ENCODE measurements around the gene RNF13. TPM values are rescaled to one million over a fixed set of nuclear protein-coding genes. Genes with fewer than 3 reads are reported as not detected.
A peak's percentile ranks its signal among the peaks of the same experiment; 100 is the strongest.
"Not testable (repeated sequence)": the region's sequence is repeated elsewhere in the genome, so short reads cannot be mapped to it uniquely, and the experiment has no call there.

Gene RNF13
- polyA plus RNA-seq, 6 donors from 2014 or later = 162 to 235 (median 220) TPM

DNA sequence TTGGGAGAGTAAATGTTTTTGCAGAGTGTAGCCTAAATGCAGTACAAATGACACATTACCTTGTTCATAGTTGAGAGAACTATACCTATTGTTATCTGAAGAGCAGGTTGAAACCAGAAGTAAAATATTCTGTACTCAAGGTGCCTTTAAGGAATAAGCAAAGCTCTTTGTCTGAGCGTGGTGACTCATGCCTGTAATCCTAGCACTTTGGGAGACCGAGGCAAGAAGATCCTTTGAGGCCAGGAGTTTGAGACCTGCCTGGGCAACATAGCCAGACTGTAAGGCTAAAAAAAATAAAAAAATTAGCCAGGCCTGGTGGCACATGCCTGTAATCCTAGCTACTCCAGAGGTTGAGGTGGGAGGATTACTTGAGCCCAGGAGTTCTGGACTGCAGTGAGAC lies 2.2 kb upstream of the RNF13 start:
- Mint-ChIP-seq H3K4me1 (peaks cover 35 to 47% (median 41%) of the 10 kb centered on the region in 3 donors), H3K36me3 (no peaks in the 10 kb centered on the region), H3K4me3 (peak overlapping the region in 1 of 8 donors; percentile 22), H3K9me3 (no peaks in the 10 kb centered on the region), H3K27me3 (no peaks in the 10 kb centered on the region), H3K27ac (no peak overlapping the region)
- DNase-seq (no peak), ATAC-seq (ENCODE audit: low read depth in 2 of 2) (no peak)

DNA sequence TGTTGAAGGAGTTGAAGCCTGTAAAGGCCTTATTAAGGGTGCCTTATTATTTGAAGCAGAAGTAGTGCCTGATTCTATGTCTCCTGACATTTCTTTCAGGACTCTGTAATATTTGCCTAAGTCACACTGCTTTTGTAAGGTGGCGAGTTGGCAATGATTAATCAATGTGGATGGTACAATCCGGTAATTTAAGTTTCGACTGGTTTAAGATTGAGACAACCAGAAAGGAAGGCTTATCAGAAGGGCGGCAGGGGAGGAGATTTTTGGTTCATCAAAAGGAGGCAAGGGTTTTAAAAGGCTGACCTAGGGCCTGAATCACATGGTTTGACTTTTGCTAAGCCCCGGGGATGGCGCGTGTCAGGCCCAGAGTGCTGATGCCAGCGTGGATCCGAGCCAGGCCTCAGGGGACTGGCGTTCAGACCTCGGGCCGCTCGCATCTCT lies 830 bp upstream of the RNF13 start:
- ATAC-seq (ENCODE audit: low read depth in 2 of 2) (no peak), DNase-seq (no peak)
- Mint-ChIP-seq H3K27ac (peak overlapping the region; percentile 92 to 100 (median 98)), H3K9me3 (no peaks in the 10 kb centered on the region), H3K4me3 (peak overlapping the region; percentile 94 to 100 (median 100)), H3K36me3 (peaks cover 0 to 4% of the 10 kb centered on the region in 2 donors), H3K27me3 (no peaks in the 10 kb centered on the region), H3K4me1 (peaks cover 43 to 48% (median 44%) of the 10 kb centered on the region in 3 donors)

DNA sequence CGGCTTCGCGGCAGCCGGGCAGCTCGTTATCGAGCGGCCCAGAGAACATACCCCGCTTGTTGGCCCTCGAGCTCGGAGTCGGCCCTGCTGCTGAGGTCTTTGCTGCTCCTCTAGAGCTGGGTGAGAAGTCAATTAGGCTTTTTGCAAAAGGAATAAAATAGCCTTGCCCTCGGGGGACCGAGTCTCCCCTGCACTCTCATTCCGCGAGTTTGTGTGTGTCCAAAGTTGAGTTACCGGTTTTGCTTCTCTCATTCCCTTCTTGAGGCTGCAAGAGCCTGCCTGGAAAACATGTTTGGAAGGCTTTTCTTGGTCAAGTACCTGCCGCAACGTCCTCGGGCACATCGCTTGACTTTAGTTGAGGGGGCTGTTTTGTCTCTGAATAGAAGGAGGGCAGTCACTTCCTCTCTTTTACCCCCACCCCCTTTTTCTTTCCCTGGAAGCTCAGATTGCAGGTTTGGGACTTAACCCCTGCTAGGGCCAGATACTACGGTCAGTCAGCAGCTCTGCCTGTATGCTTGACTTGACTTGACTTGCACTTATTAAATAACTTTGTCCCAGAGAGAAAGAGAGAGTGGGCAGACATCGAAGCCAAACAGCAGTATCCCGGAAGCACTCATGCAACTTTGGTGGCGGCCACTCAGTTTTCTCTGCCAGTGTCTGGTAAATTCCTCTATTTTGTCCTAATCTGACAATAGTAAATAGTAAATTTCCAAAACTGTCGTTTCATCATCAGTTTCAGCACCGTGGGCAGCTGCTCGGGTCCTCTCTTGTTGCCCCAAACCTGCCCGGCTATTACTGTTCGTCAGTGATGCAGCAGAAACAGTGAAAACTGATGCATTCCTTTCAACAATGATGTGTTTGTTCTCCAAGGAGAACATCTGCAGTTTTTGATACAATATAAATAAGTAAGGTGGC lies 609 bp downstream of the RNF13 start:
- no peak for DNase-seq
- peaks cover 52 to 56% (median 54%) of the 10 kb centered on the region in 3 donors for H3K4me1 Mint-ChIP-seq

DNA sequence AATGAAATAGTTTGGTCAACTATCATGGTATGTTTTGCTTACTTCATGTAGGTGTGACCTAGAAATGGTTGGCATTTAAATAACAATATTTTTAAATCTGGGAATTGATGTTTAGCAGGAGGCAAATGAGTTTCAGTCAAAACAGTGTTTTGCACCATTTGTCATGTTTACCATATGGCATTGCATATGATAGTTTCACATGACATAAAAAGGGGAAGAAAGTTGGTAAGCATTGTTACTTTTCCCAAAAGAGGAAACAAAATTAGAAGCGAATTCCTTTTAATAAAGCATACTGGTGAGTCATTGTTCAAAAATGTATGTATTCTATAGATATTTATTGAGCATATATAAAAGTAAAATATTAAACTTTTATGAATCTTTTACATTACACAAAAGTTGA lies 2.3 kb downstream of the RNF13 start:
- Mint-ChIP-seq H3K36me3 (peaks cover 0 to 4% of the 10 kb centered on the region in 2 donors), H3K27me3 (no peaks in the 10 kb centered on the region), H3K4me3 (peak overlapping the region; percentile 17 to 100 (median 99)), H3K27ac (peak overlapping the region in 2 of 6 donors; percentile 5 to 92), H3K4me1 (peaks cover 61 to 68% (median 63%) of the 10 kb centered on the region in 3 donors), H3K9me3 (peaks cover 0 to 2% (median 0%) of the 10 kb centered on the region in 7 donors)
- ATAC-seq (ENCODE audit: low read depth in 2 of 2) (no peak), DNase-seq (peak; percentile 14)

More for the DNA sequence above, 609 bp downstream of the RNF13 start:
- Mint-ChIP-seq H3K4me3 (peak overlapping the region; percentile 94 to 100 (median 100)), H3K36me3 (peaks cover 0 to 4% of the 10 kb centered on the region in 2 donors), H3K9me3 (peaks cover 0 to 2% (median 0%) of the 10 kb centered on the region in 7 donors), H3K27ac (peak overlapping the region; percentile 92 to 100 (median 98)), H3K27me3 (no peaks in the 10 kb centered on the region)
- ATAC-seq (ENCODE audit: low read depth in 2 of 2) = peak; percentile 11 to 19

DNA sequence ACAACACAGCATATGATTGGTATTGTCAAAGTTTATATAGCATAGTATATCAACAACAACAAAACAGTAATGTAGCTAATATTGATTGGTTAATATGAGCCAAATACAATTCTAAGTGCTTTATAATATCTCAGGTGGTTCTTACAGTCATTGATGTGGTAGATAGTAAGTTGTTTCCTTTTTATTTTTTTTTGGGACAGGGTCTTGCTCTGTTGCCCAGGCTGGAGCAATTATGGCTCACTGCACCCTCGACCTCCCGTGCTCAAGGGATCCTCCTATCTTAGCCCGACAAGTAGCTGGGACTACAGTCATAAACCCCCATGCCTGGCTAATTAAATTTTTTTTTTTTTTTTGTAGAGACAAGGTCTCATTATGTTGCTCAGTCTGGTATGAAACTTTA lies 2.7 kb downstream of the RNF13 start:
- no peak for DNase-seq
- no peak for ATAC-seq (ENCODE audit: low read depth in 2 of 2)
- Mint-ChIP-seq H3K4me3 (peak overlapping the region; percentile 29 to 100 (median 72)), H3K27ac (peak overlapping the region in 2 of 6 donors; percentile 52 to 92), H3K27me3 (no peaks in the 10 kb centered on the region), H3K4me1 (peaks cover 61 to 69% (median 63%) of the 10 kb centered on the region in 3 donors), H3K9me3 (peaks cover 0 to 2% (median 0%) of the 10 kb centered on the region in 7 donors), H3K36me3 (peaks cover 0 to 4% of the 10 kb centered on the region in 2 donors)

DNA sequence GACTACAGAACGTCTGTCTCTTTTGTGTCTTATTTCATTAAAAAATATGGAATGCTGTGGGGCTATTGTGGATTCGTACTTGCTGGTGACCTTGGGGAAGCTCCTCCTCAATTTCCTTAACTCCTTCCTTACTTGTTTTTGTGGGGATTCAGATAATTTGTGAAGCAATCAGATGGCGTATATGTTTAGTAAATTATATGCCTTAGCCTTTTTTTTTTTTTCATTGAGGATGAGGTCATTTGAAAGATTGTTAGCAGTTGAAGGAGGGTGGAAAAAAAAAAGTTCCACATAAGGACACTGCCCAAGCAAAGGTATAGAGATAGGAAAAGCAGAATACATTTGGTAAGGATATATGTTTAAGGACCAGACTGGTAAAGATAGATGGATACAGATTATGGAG lies 3.3 kb downstream of the RNF13 start:
- DNase-seq (no peak), ATAC-seq (ENCODE audit: low read depth in 2 of 2) (no peak)
- H3K4me1 Mint-ChIP-seq = peaks cover 61 to 70% (median 63%) of the 10 kb centered on the region in 3 donors
- peak overlapping the region in 4 of 6 donors; percentile 4 to 83 (median 34) for H3K27ac Mint-ChIP-seq
- H3K27me3 Mint-ChIP-seq = no peaks in the 10 kb centered on the region
- H3K4me3 Mint-ChIP-seq = peak overlapping the region; percentile 1 to 100 (median 52)
- peaks cover 0 to 2% (median 0%) of the 10 kb centered on the region in 7 donors for H3K9me3 Mint-ChIP-seq
- H3K36me3 Mint-ChIP-seq = peaks cover 0 to 4% of the 10 kb centered on the region in 2 donors

DNA sequence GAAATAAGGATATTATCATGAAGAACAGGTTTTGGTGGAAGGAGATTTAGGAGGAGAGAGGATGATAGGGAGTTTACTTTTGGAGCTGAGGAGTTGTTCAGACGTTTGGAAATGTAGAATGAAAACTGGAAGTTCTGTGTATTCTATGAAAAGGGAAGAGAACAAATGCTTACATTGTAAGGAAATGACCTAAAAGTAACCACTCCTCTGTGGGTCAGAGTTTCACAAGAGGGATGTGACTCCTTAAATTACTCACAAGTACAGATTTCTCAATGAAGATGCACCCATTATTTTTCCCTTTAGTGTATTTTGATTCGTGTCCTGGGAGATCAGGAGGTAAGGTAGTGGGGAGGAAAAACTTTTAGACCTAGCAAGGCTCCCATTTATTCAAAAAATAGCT lies 4.0 kb downstream of the RNF13 start:
- no peak for DNase-seq
- Mint-ChIP-seq H3K4me3 (peak overlapping the region in 6 of 8 donors; percentile 1 to 100 (median 22)), H3K36me3 (peaks cover 0 to 11% of the 10 kb centered on the region in 2 donors), H3K27ac (peak overlapping the region; percentile 17 to 93 (median 45)), H3K4me1 (peaks cover 64 to 72% (median 70%) of the 10 kb centered on the region in 3 donors), H3K27me3 (no peaks in the 10 kb centered on the region), H3K9me3 (peaks cover 0 to 4% (median 0%) of the 10 kb centered on the region in 7 donors)
- ATAC-seq (ENCODE audit: low read depth in 2 of 2) = no peak

DNA sequence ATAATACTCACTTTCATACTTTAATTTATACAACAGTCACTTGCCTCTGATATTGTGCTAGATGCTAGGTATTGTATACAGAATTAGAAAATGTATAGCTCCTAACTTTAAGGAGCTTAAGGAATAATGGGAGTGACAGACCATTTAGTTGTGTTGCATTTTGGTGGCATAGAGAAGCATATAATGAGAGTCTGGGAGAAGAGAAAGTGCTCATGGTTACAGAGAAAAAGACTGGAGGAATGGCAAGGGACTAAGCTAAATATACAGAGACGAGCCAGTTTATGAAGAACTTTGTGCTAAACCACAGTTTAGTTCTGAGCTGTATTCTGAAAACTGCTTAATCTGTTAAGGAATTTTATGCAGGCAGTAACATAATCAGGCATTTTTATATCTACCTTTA lies 6.4 kb downstream of the RNF13 start:
- Mint-ChIP-seq H3K9me3 (peaks cover 0 to 7% (median 2%) of the 10 kb centered on the region in 7 donors), H3K27ac (peak overlapping the region in 3 of 6 donors; percentile 3 to 15 (median 6)), H3K4me3 (peak overlapping the region in 1 of 8 donors; percentile 1), H3K4me1 (peaks cover 59 to 72% (median 66%) of the 10 kb centered on the region in 3 donors), H3K36me3 (peaks cover 0 to 21% of the 10 kb centered on the region in 2 donors), H3K27me3 (no peaks in the 10 kb centered on the region)
- no peak for ATAC-seq (ENCODE audit: low read depth in 2 of 2)
- no peak for DNase-seq

DNA sequence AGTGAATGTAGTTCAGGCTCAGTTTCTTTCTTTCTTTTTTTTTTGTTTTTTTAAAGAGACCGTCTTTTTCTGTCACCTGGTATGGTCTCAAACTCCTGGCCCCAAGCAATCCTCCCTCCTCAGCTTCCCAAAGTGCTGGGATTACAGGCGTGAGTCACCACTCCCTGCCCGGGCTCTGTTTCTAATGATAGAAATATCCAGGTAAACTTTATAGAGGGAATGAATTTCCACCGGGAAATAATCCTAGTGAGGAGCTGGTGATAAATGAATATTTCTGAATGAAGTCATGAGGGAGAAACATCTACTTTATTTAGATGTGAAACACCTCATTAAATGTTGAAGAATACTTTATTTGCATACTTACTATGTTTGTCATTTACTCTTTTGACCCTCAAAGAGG lies 7.2 kb downstream of the RNF13 start:
- Mint-ChIP-seq H3K27ac (peak overlapping the region in 2 of 6 donors; percentile 38 to 53), H3K36me3 (peaks cover 0 to 21% of the 10 kb centered on the region in 2 donors), H3K4me3 (peak overlapping the region in 1 of 8 donors; percentile 6), H3K9me3 (peaks cover 0 to 7% (median 2%) of the 10 kb centered on the region in 7 donors), H3K4me1 (peaks cover 53 to 66% (median 59%) of the 10 kb centered on the region in 3 donors), H3K27me3 (no peaks in the 10 kb centered on the region)
- ATAC-seq (ENCODE audit: low read depth in 2 of 2) (no peak), DNase-seq (no peak)

DNA sequence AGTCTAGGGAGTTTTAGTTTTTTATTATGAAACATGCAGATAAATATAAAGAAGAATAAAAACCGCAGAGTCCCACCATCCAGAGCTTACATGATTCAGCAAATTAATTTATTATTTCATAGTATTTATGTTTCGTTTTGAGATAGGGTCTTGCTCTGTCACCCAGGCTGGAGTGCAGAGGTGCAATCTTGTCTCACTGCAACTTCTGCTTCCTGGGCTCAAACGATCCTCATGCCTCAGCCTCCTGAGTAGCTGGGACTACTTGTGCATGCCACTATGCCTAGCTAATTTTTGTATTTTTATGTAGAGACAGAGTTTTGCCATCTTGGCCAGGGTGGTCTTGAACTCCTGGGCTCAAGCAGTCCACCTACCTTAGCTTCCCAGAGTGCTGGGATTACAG lies 13.6 kb downstream of the RNF13 start:
- Mint-ChIP-seq H3K4me1 (peaks cover 22 to 38% (median 36%) of the 10 kb centered on the region in 3 donors), H3K27ac (no peak overlapping the region), H3K4me3 (no peak overlapping the region), H3K27me3 (no peaks in the 10 kb centered on the region), H3K36me3 (peaks cover 14 to 25% of the 10 kb centered on the region in 2 donors), H3K9me3 (peaks cover 4 to 25% (median 19%) of the 10 kb centered on the region in 7 donors)
- ATAC-seq (ENCODE audit: low read depth in 2 of 2) (no peak), DNase-seq (no peak)

DNA sequence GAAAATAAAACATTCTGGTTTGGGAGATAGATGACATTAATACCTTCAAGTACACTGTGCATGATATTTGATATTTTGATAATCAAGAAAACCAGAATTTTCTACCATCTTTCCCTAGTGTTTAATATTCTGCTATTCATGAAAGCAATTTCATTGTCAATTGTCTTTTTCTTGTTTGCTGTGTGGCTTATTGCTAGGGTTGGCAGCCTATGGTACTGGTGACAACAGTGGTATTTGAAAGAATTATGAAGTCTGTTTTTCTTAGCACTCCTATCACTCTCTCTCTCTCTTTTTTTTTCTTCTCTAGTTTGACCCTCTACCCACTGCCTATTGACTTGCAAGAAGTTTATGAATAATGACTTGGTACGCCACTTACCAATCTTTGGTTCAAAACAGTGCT lies 15.4 kb downstream of the RNF13 start:
- H3K27me3 Mint-ChIP-seq = no peaks in the 10 kb centered on the region
- H3K36me3 Mint-ChIP-seq = peaks cover 16 to 25% of the 10 kb centered on the region in 2 donors
- H3K9me3 Mint-ChIP-seq = peaks cover 4 to 41% (median 34%) of the 10 kb centered on the region in 7 donors
- DNase-seq = no peak
- no peak overlapping the region for H3K27ac Mint-ChIP-seq
- no peak overlapping the region for H3K4me3 Mint-ChIP-seq
- no peak for ATAC-seq (ENCODE audit: low read depth in 2 of 2)
- H3K4me1 Mint-ChIP-seq = peaks cover 17 to 32% (median 26%) of the 10 kb centered on the region in 3 donors

DNA sequence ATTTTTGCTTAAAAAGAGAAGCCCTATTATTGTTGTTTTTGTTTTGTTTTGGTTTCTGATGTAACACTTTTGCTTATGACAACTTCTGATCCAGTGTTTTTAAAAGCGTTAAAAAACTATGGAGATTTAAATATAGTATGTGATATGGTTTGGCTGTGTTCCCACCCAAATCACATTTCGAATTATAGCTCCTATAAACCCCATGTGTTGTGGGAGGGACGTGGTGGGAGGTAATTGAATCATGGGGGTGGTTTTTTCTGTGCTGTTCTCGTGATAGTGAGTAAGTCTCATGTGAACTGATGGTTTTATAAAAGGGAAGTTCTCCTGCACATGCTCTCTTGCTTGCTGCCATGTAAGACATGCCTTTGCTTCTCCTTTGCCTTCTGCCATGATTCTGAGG lies 16.6 kb downstream of the RNF13 start:
- Mint-ChIP-seq H3K4me1 (peaks cover 13 to 29% (median 20%) of the 10 kb centered on the region in 3 donors), H3K36me3 (peaks cover 18 to 24% of the 10 kb centered on the region in 2 donors), H3K9me3 (peaks cover 6 to 53% (median 46%) of the 10 kb centered on the region in 7 donors)
- not testable (repeated sequence) for H3K27ac Mint-ChIP-seq; H3K4me3 Mint-ChIP-seq; H3K27me3 Mint-ChIP-seq; DNase-seq; ATAC-seq (ENCODE audit: low read depth in 2 of 2)

DNA sequence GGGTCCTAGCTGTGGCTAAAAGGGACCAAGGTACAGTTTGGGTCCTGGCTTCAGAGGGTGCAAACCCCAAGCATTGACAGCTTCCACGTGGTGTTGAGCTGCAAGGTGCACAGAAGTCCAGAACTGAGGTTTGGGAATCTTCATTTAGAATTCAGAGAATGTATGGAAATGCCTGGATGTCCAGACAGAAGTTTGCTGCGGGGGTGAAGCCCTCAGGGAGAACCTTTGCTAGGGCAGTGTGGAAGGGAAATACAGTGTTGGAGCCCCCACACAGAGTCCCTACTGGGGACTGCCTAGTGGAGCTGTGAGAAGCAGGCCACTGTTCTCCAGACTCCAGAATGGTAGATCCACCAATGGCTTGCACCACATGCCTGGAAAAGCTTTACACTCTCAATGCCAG lies 17.9 kb downstream of the RNF13 start:
- no peak for ATAC-seq (ENCODE audit: low read depth in 2 of 2)
- DNase-seq = no peak
- Mint-ChIP-seq H3K4me1 (peaks cover 12 to 22% (median 17%) of the 10 kb centered on the region in 3 donors), H3K27ac (no peak overlapping the region), H3K4me3 (peak overlapping the region in 1 of 8 donors; percentile 20), H3K36me3 (peaks cover 21 to 32% of the 10 kb centered on the region in 2 donors), H3K27me3 (no peaks in the 10 kb centered on the region), H3K9me3 (peaks cover 9 to 61% (median 54%) of the 10 kb centered on the region in 7 donors)

Data from naive B cell (primary cell).